Kidney epithelial cell (primary cell): ENCODE results near the gene ABCC6. TPM values are rescaled to one million over a fixed set of nuclear protein-coding genes. Genes with fewer than 3 reads are reported as not detected.

Experiments used
- DNase-seq: peaks from one replicate; pipeline ENCODE4 v3.0.0-alpha.2; 2010; ENCODE audit warnings: low read depth
- H3K27me3 ChIP-seq: 2 replicates; pipeline ENCODE4 v1.6.0; 2011; ENCODE audit warnings: low read length; ENCODE audit not compliant: control insufficient read depth, insufficient read depth
- H3K36me3 ChIP-seq: 2 replicates; pipeline ENCODE4 v1.5.1; 2011; ENCODE audit warnings: low read length; ENCODE audit not compliant: control insufficient read depth, insufficient read depth
- H3K4me3 ChIP-seq: 2 replicates; pipeline ENCODE4 v1.5.1; 2011; ENCODE audit warnings: low read depth, mild to moderate bottlenecking, control low read depth, low read length
- total RNA-seq: library from RNA; depleted of rRNA; stranded (reverse); fragments of >200 nt; gene quantifications from 2 replicates; pipeline ENCODE4 v1.2.3, GENCODE V29; 2015
- TF ChIP-seq, protein P1 (sequence below): IDR thresholded peaks from 2 replicates; pipeline ENCODE4 v1.5.1; 2011; ENCODE audit warnings: mild to moderate bottlenecking, moderate library complexity, low read length, control low read depth, inconsistent platforms; ENCODE audit not compliant: insufficient read depth, poor library complexity, severe bottlenecking

ABCC6 gene
- total RNA-seq, 1 donor from 2014 or later = 1.5 TPM

DNA sequence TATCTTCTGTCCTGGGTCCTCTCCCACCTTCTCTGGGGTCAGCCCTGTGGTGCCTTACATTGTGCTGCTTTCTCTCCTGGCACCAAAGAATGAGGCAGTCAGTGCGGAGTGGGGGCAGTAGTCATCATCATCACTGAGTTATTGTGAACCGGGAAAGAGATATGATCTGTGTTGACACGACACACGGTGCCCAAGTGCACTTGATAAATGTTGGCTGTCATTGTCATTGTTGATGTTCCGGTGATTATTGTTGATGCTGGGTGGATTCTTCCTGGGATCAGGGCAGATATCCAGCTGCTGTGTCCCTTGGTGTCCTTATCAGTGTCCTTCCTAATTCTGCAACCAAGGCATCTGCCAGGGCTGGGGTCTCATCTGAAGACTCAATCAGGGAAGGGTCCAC is 121.7 kb downstream of the ABCC6 start:
- H3K27me3 ChIP-seq = no peaks in the 10 kb centered on the region
- H3K36me3 ChIP-seq = no peaks in the 10 kb centered on the region
- no peak overlapping the region for H3K4me3 ChIP-seq
- TF ChIP-seq, protein P1, sequence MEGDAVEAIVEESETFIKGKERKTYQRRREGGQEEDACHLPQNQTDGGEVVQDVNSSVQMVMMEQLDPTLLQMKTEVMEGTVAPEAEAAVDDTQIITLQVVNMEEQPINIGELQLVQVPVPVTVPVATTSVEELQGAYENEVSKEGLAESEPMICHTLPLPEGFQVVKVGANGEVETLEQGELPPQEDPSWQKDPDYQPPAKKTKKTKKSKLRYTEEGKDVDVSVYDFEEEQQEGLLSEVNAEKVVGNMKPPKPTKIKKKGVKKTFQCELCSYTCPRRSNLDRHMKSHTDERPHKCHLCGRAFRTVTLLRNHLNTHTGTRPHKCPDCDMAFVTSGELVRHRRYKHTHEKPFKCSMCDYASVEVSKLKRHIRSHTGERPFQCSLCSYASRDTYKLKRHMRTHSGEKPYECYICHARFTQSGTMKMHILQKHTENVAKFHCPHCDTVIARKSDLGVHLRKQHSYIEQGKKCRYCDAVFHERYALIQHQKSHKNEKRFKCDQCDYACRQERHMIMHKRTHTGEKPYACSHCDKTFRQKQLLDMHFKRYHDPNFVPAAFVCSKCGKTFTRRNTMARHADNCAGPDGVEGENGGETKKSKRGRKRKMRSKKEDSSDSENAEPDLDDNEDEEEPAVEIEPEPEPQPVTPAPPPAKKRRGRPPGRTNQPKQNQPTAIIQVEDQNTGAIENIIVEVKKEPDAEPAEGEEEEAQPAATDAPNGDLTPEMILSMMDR = no peak
- no peak for DNase-seq

DNA sequence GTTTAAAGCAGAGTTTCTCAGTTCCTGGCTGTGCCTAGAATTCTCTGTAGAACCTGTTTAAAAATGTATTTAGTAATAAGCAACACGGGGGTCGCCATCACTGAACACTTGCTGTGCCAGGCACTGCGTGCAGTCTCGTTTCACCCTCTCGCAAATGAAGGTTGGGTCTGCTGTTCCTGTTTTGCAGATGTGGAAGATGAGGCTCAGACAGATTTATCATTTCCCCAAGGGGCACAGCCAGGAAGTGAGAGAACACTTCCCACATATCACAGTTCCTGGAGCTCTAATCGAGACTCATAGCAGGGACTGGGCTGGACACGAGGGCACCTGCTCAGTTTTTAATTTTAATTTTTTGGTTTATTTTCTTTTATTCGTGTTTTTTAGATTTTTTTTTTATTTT is 122.7 kb downstream of the ABCC6 start:
- no peaks in the 10 kb centered on the region for H3K27me3 ChIP-seq
- TF ChIP-seq, protein P1 = no peak
- no peaks in the 10 kb centered on the region for H3K36me3 ChIP-seq

DNA sequence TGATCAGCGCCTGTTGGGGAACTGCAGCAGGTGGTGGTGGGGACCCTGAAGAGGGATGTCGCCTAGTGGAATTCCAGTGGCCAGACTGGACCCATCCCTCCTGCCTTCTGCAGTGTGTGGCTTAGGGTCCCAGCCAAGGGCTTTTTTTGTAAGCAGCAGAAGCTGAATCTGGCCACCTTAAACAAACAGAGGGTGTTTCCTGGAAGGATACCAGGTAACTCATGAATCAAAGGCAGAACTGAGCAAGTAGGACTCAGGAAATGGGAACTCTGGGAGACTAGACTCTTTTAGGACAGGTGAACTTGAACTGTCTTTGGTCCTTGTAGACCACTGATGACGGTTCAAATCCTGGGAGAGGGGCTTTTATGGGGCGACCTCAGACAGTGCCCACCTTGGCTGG is 124.0 kb downstream of the ABCC6 start:
- no peaks in the 10 kb centered on the region for H3K36me3 ChIP-seq

More for the DNA sequence above, 122.7 kb downstream of the ABCC6 start:
- DNase-seq = no peak
- H3K4me3 ChIP-seq = no peak overlapping the region

More for the DNA sequence above, 124.0 kb downstream of the ABCC6 start:
- Histone ChIP-seq H3K4me3 (no peak overlapping the region), H3K27me3 (no peaks in the 10 kb centered on the region)
- TF ChIP-seq, protein P1 = no peak
- DNase-seq = no peak

Other genes starting within 250 kb of the ABCC6 start
- 46.6 and 62.2 TPM in 2 replicates for gene NOMO3, start 9.0 kb upstream of the ABCC6 start, total RNA-seq
- 6.2 and 9.4 TPM in 2 replicates for gene NPIPA7, start 155.6 kb upstream of the ABCC6 start, total RNA-seq